ENCODE measurements around the gene MYO1A.

DNA sequence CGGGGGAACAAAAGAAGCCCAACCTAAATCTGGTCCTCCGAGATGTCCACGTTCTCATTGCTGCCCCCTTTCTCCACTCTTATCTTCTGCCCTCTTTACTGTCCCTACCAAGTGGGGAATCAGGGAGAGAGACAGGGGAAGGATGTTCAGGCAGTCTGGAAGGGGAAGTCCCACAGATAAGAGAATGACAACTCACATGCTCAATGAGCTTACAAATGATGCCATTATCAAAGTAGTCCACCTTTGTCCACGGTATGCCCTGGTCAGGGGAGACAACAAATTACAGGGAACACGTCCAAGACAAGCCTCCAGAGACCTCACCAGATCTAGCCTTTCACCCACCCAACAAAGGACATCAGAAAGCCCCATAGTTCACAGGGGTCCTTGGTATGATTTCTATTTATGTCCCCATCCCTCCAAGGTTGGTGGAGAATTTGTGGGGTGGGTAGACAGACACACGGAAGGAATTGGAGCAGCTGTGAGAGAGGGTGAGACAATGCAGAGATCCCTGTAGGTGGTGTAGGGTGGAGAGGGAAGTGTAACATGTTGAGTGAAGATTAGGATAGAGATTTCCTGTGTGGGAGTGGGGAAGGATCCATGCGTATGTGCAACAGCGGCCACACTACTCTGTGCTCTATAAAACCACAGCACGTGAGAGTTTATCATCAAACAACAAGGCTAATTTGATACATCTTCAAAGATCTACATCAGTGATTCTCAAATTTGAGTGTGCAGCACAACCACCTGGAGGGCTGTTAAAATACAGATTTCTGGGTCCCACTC lies 10.7 kb downstream of the MYO1A start:
- TF ChIP-seq POLR2A (IDR thresholded peaks at IDR 0.05; ENCODE audit: insufficient read depth in 1 of 2, low read depth in 2 of 2, low read length in 2 of 2) (no peak), ELF4 (CRISPR knock-in tag; IDR thresholded peaks at IDR 0.05; ENCODE audit: borderline replicate concordance) (no peak), YY1 (IDR thresholded peaks at IDR 0.05; ENCODE audit: insufficient read depth, insufficient replicate concordance, low read depth, low read length) (no peak), ZNF761 (CRISPR knock-in tag; conservative IDR thresholded peaks at IDR 0.05) (no peak), ZFP62 (CRISPR knock-in tag; IDR thresholded peaks at IDR 0.05) (no peak), ZNF558 (CRISPR knock-in tag; IDR thresholded peaks at IDR 0.05; ENCODE audit: borderline replicate concordance) (no peak), CTCF (CRISPR knock-in tag; IDR thresholded peaks at IDR 0.05) (no peak)
- TF ChIP-seq, protein P1, sequence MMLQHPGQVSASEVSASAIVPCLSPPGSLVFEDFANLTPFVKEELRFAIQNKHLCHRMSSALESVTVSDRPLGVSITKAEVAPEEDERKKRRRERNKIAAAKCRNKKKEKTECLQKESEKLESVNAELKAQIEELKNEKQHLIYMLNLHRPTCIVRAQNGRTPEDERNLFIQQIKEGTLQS (CRISPR knock-in tag; IDR thresholded peaks at IDR 0.05): no peak

Measured in HepG2 (cell line).